Body of pancreas (tissue), 4 donors: ENCODE data around the gene TANC2. TPM values are rescaled to one million over a fixed set of nuclear protein-coding genes. Genes with fewer than 3 reads are reported as not detected.
A peak's percentile ranks its signal among the peaks of the same experiment; 100 is the strongest.

Experiments used
- ATAC-seq: fragments of 150-250 bp; one replicate; pipeline ENCODE4 v1.9.1; 2016
- DNase-seq, 4 donors: peaks; one replicate each; pipeline ENCODE4 v3.0.0-alpha.2; 2019
- H3K27ac ChIP-seq, 4 donors: fragments of 200-600 bp; sonication (generic); 1 replicate in 3 of 4; 2 replicates in 1 of 4; pipeline versions ENCODE4 v1.5.1 to v1.6.1; 2016 to 2019; ENCODE audit warnings: mild to moderate bottlenecking in 1 of 4, mixed read lengths in 1 of 4, moderate library complexity in 1 of 4
- H3K27me3 ChIP-seq, 2 donors: fragments of 200-600 bp; sonication (generic); one replicate each; pipeline ENCODE4 v1.6.0; 2016; ENCODE audit warnings: mild to moderate bottlenecking in 1 of 2
- H3K36me3 ChIP-seq, 2 donors: fragments of 200-600 bp; sonication (generic); replicated peaks in 1 of 2; 2 replicates each; pipeline ENCODE4 v1.5.1; 2016; ENCODE audit warnings: low read depth in 2 of 2; ENCODE audit not compliant: insufficient read depth in 1 of 2
- H3K4me1 ChIP-seq: fragments of 200-600 bp; sonication (generic); one replicate; pipeline ENCODE4 v1.6.0; 2016
- H3K4me3 ChIP-seq, 2 donors: fragments of 200-600 bp; sonication (generic); 1 replicate in 1 of 2; 2 replicates in 1 of 2; pipeline ENCODE4 v1.5.1; 2016 to 2019
- H3K9me3 ChIP-seq, 3 donors: fragments of 200-600 bp; sonication (generic); 1 replicate in 2 of 3; 2 replicates in 1 of 3; pipeline ENCODE4 v1.5.1; 2016
- CTCF ChIP-seq, 7 experiments: fragments of 450-650 bp in 4 of 7; fragments of 200-600 bp in 3 of 7; sonication (generic) in 3 of 7; IDR thresholded peaks; one replicate each; pipeline ENCODE4 v1.5.1; 2016 to 2019; ENCODE audit warnings: antibody characterized with exemption in 7 of 7
- POLR2A ChIP-seq, 3 donors: fragments of 450-650 bp; IDR thresholded peaks; one replicate each; pipeline ENCODE4 v1.6.1; 2016; ENCODE audit warnings: antibody characterized with exemption in 3 of 3, mild to moderate bottlenecking in 2 of 3
- WGBS, 2 donors: methylation state at CpG; one replicate each; pipeline ENCODE4 v1.1.5; 2017; 5-methylcytosine and 5-hydroxymethylcytosine counted together
- intact Hi-C: fragments of 100-400 bp; cut with DNase I; formaldehyde crosslinking; loops from one replicate; pipeline ENCODE4 v1.15.1; 2023
- total RNA-seq, 2 donors: library from RNA; depleted of rRNA; stranded (reverse); fragments of >200 nt; gene quantifications; one replicate each; pipeline ENCODE4 v1.1.0, GENCODE V29; 2016

Gene TANC2
- total RNA-seq, 2 donors from 2014 or later: 9.6 to 29.1 TPM

- H3K27me3 ChIP-seq: no peaks in the 10 kb centered on the region
- H3K9me3 ChIP-seq: no peaks in the 10 kb centered on the region
- intact Hi-C loops: no loop called here
- no peak for DNase-seq
- no peak overlapping the region for H3K4me3 ChIP-seq
- no peak for ATAC-seq
- no peaks in the 10 kb centered on the region for H3K4me1 ChIP-seq
- TF ChIP-seq POLR2A (IDR thresholded peaks at IDR 0.05) (no peak), CTCF (IDR thresholded peaks at IDR 0.05) (no peak)
- WGBS, 2 donors: 80 to 83% methylated on average over 2 of the region's 2 CpGs
- H3K27ac ChIP-seq: no peak overlapping the region
- no peaks in the 10 kb centered on the region for H3K36me3 ChIP-seq
These were observed 36.7 kb upstream of the TANC2 start for GRCh38 chr17:62929320-62929719.

- intact Hi-C loops: no loop called here
- 85 to 89% methylated on average over 1 of the region's 1 CpG for WGBS, 2 donors
These were observed 34.9 kb upstream of the TANC2 start for GRCh38 chr17:62931101-62931500.

GRCh38 chr17:62933501-62934385, 32.3 kb upstream of the TANC2 start:
- TF ChIP-seq CTCF (IDR thresholded peaks at IDR 0.05) (no peak), POLR2A (IDR thresholded peaks at IDR 0.05) (no peak)
- H3K27me3 ChIP-seq: no peaks in the 10 kb centered on the region
- H3K9me3 ChIP-seq: no peaks in the 10 kb centered on the region
- intact Hi-C loops: no loop called here
- no peak overlapping the region for H3K27ac ChIP-seq
- no peaks in the 10 kb centered on the region for H3K4me1 ChIP-seq
- 55 to 56% methylated on average over 15 of the region's 15 CpGs for WGBS, 2 donors
- ATAC-seq: no peak
- no peaks in the 10 kb centered on the region for H3K36me3 ChIP-seq
- H3K4me3 ChIP-seq: no peak overlapping the region
- peak in 3 of 4 donors; percentile 11 to 15 (median 11) for DNase-seq

More at GRCh38 chr17:62931101-62931500, 34.9 kb upstream of the TANC2 start:
- ATAC-seq: no peak
- Histone ChIP-seq H3K36me3 (no peaks in the 10 kb centered on the region), H3K27ac (no peak overlapping the region), H3K9me3 (no peaks in the 10 kb centered on the region), H3K4me1 (no peaks in the 10 kb centered on the region), H3K4me3 (no peak overlapping the region), H3K27me3 (no peaks in the 10 kb centered on the region)
- TF ChIP-seq POLR2A (IDR thresholded peaks at IDR 0.05) (no peak), CTCF (IDR thresholded peaks at IDR 0.05) (no peak)
- DNase-seq: no peak

DNA sequence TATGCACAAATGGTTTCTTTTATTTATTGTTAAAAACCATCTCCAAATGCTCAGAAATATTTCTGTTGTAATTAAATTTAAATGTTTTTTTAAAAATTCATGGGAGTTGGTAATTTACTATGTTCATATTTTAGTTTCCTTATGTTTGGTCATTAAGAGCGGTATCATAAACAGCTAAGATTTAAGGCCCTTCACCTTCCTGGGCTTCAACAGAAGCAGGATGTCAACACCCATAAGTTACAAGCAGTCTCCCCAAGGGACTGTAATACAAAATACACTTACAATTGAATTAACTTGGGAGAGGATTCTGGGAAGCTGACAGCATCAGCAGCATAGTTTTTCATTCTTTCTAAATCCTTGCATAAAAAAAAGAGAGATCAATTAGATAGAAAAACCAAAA, 30.9 kb upstream of the TANC2 start:
- 95 to 100% methylated on average over 1 of the region's 1 CpG for WGBS, 2 donors
- DNase-seq: no peak

More for the DNA sequence above, 30.9 kb upstream of the TANC2 start:
- no peak for ATAC-seq
- intact Hi-C loops: no loop called here
- no peaks in the 10 kb centered on the region for H3K9me3 ChIP-seq
- H3K4me3 ChIP-seq: no peak overlapping the region
- H3K36me3 ChIP-seq: no peaks in the 10 kb centered on the region
- TF ChIP-seq POLR2A (IDR thresholded peaks at IDR 0.05) (no peak), CTCF (IDR thresholded peaks at IDR 0.05) (no peak)
- H3K4me1 ChIP-seq: no peaks in the 10 kb centered on the region
- no peaks in the 10 kb centered on the region for H3K27me3 ChIP-seq
- no peak overlapping the region for H3K27ac ChIP-seq
